HUES64 (cell line): ENCODE data around the gene RALB.

ENCODE experiments used
- H3K27ac ChIP-seq: 2 replicates; pipeline ENCODE4 v1.7.0; 2013; ENCODE audit warnings: low read depth, low read length, inconsistent platforms
- H3K27me3 ChIP-seq: 2 replicates; pipeline ENCODE4 v1.6.1; 2013; ENCODE audit warnings: mild to moderate bottlenecking, low read length; ENCODE audit not compliant: insufficient read depth
- H3K36me3 ChIP-seq: 2 replicates; pipeline ENCODE4 v1.6.1; 2013; ENCODE audit warnings: mild to moderate bottlenecking, low read length; ENCODE audit not compliant: insufficient read depth
- H3K4me1 ChIP-seq: 2 replicates; pipeline ENCODE4 v1.6.1; 2013; ENCODE audit warnings: mild to moderate bottlenecking, low read length, moderate library complexity; ENCODE audit not compliant: insufficient read depth
- H3K4me3 ChIP-seq: 2 replicates; pipeline ENCODE4 v1.5.1; 2013; ENCODE audit warnings: mild to moderate bottlenecking, low read length, moderate library complexity
- H3K9ac ChIP-seq: 2 replicates; pipeline ENCODE4 v1.6.1; 2013; ENCODE audit warnings: mild to moderate bottlenecking, low read depth, low read length
- H3K9me3 ChIP-seq: 2 replicates; pipeline ENCODE4 v1.6.1; 2013; ENCODE audit warnings: low read depth, low read length; ENCODE audit not compliant: insufficient read depth
- WGBS: fragments of 150-250, 120-280 bp; methylation state at CpG from one replicate; pipeline ENCODE4 v1.1.7; 2013; ENCODE audit warnings: missing lambda C conversion rate; 5-methylcytosine and 5-hydroxymethylcytosine counted together

The RALB gene

GRCh38 chr2:120245520-120246332, 6.9 kb upstream of the RALB start:
- Histone ChIP-seq H3K27ac (no peak overlapping the region), H3K9ac (no peak overlapping the region), H3K4me3 (no peak overlapping the region), H3K4me1 (peaks cover 12% of the 10 kb centered on the region), H3K27me3 (peaks cover 13% of the 10 kb centered on the region), H3K9me3 (no peaks in the 10 kb centered on the region), H3K36me3 (no peaks in the 10 kb centered on the region)
- 59% methylated on average over 11 of the region's 15 CpGs for WGBS

GRCh38 chr2:120246546-120247300, 5.9 kb upstream of the RALB start:
- Histone ChIP-seq H3K4me3 (no peak overlapping the region), H3K9me3 (no peaks in the 10 kb centered on the region), H3K27ac (no peak overlapping the region), H3K4me1 (peaks cover 12% of the 10 kb centered on the region), H3K9ac (no peak overlapping the region), H3K27me3 (peaks cover 23% of the 10 kb centered on the region), H3K36me3 (no peaks in the 10 kb centered on the region)
- 77% methylated on average over 20 of the region's 20 CpGs for WGBS

GRCh38 chr2:120247851-120248250, 4.8 kb upstream of the RALB start:
- Histone ChIP-seq H3K9ac (no peak overlapping the region), H3K4me3 (no peak overlapping the region), H3K27me3 (peaks cover 28% of the 10 kb centered on the region), H3K9me3 (no peaks in the 10 kb centered on the region), H3K27ac (no peak overlapping the region), H3K4me1 (peaks cover 12% of the 10 kb centered on the region), H3K36me3 (no peaks in the 10 kb centered on the region)
- WGBS, result 85% methylated on average over 6 of the region's 6 CpGs

- WGBS, result 87% methylated on average over 4 of the region's 4 CpGs
- Histone ChIP-seq H3K4me3 (no peak overlapping the region), H3K36me3 (no peaks in the 10 kb centered on the region), H3K4me1 (peaks cover 14% of the 10 kb centered on the region), H3K27me3 (peaks cover 50% of the 10 kb centered on the region), H3K9me3 (no peaks in the 10 kb centered on the region), H3K9ac (no peak overlapping the region), H3K27ac (no peak overlapping the region)
Measured at GRCh38 chr2:120250640-120251039, 2.0 kb upstream of the RALB start.

GRCh38 chr2:120251078-120251477, 1.6 kb upstream of the RALB start:
- Histone ChIP-seq H3K9me3 (no peaks in the 10 kb centered on the region), H3K4me1 (peaks cover 10% of the 10 kb centered on the region; the same call in 1 of the 2 replicates), H3K9ac (no peak overlapping the region), H3K36me3 (no peaks in the 10 kb centered on the region), H3K4me3 (no peak overlapping the region), H3K27ac (no peak overlapping the region), H3K27me3 (peaks cover 50% of the 10 kb centered on the region)
- WGBS, result 86% methylated on average over 3 of the region's 3 CpGs

GRCh38 chr2:120251880-120252224, 800 bp upstream of the RALB start:
- no peak overlapping the region for H3K27ac ChIP-seq
- peak overlapping the region; percentile 86 for H3K4me3 ChIP-seq
- H3K4me1 ChIP-seq, result peaks cover 5% of the 10 kb centered on the region; the same call in 1 of the 2 replicates
- WGBS, result 10% methylated on average over 6 of the region's 6 CpGs
- no peak overlapping the region; the same call in 1 of the 2 replicates for H3K9ac ChIP-seq
- no peaks in the 10 kb centered on the region for H3K9me3 ChIP-seq
- H3K36me3 ChIP-seq, result no peaks in the 10 kb centered on the region
- H3K27me3 ChIP-seq, result peaks cover 50% of the 10 kb centered on the region

GRCh38 chr2:120253021-120253882, 600 bp downstream of the RALB start:
- WGBS, result 1% methylated on average over 60 of the region's 60 CpGs
- Histone ChIP-seq H3K9me3 (no peaks in the 10 kb centered on the region), H3K9ac (peak overlapping the region; percentile 50), H3K27me3 (peaks cover 50% of the 10 kb centered on the region), H3K36me3 (no peaks in the 10 kb centered on the region), H3K4me3 (peak overlapping the region; percentile 86), H3K27ac (no peak overlapping the region; the same call in 1 of the 2 replicates), H3K4me1 (peaks cover 5% of the 10 kb centered on the region; the same call in 1 of the 2 replicates)

GRCh38 chr2:120254178-120254577, 1.5 kb downstream of the RALB start:
- Histone ChIP-seq H3K9ac (no peak overlapping the region), H3K4me1 (peaks cover 5% of the 10 kb centered on the region; the same call in 1 of the 2 replicates), H3K9me3 (no peaks in the 10 kb centered on the region), H3K4me3 (peak overlapping the region; percentile 86), H3K36me3 (no peaks in the 10 kb centered on the region), H3K27me3 (peaks cover 50% of the 10 kb centered on the region), H3K27ac (no peak overlapping the region)
- WGBS, result 88% methylated on average over 8 of the region's 8 CpGs

GRCh38 chr2:120255071-120255470, 2.4 kb downstream of the RALB start:
- Histone ChIP-seq H3K9me3 (no peaks in the 10 kb centered on the region), H3K9ac (no peak overlapping the region), H3K4me1 (peaks cover 5% of the 10 kb centered on the region; the same call in 1 of the 2 replicates), H3K27ac (no peak overlapping the region), H3K4me3 (no peak overlapping the region), H3K27me3 (peaks cover 43% of the 10 kb centered on the region), H3K36me3 (no peaks in the 10 kb centered on the region)
- WGBS, result 96% methylated on average over 6 of the region's 6 CpGs

- Histone ChIP-seq H3K4me3 (no peak overlapping the region), H3K36me3 (no peaks in the 10 kb centered on the region), H3K4me1 (peaks cover 5% of the 10 kb centered on the region; the same call in 1 of the 2 replicates), H3K27ac (no peak overlapping the region), H3K9ac (no peak overlapping the region), H3K9me3 (no peaks in the 10 kb centered on the region), H3K27me3 (peaks cover 33% of the 10 kb centered on the region)
- 55% methylated on average over 8 of the region's 9 CpGs for WGBS
Measured at GRCh38 chr2:120255986-120256650, 3.5 kb downstream of the RALB start.
